ENCODE data around the gene PCMT1.
A peak's percentile ranks its signal among the peaks of the same experiment; 100 is the strongest.
"Not testable (repeated sequence)": the region's sequence is repeated elsewhere in the genome, so short reads cannot be mapped to it uniquely, and the experiment has no call there.

PCMT1 gene

GRCh38 chr6:149820506-149820905, 71.0 kb downstream of the PCMT1 start:
- DNase-seq (ENCODE audit: low read depth in 2 of 2) = no peak

- DNase-seq (ENCODE audit: low read depth in 2 of 2) = no peak
Measured at GRCh38 chr6:149821492-149821891, 72.0 kb downstream of the PCMT1 start.

- DNase-seq (ENCODE audit: low read depth in 2 of 2) = no peak
Measured at GRCh38 chr6:149823013-149823412, 73.5 kb downstream of the PCMT1 start.

GRCh38 chr6:149825292-149825691, 75.8 kb downstream of the PCMT1 start:
- DNase-seq (ENCODE audit: low read depth in 2 of 2) = no peak

GRCh38 chr6:149830731-149831307, 81.3 kb downstream of the PCMT1 start:
- DNase-seq (ENCODE audit: low read depth in 2 of 2) = no peak

GRCh38 chr6:149831308-149831820, 81.8 kb downstream of the PCMT1 start:
- no peak for DNase-seq (ENCODE audit: low read depth in 2 of 2)

- DNase-seq (ENCODE audit: low read depth in 2 of 2) = no peak
Measured at GRCh38 chr6:149833651-149834050, 84.1 kb downstream of the PCMT1 start.

- peak; percentile 32 to 47 for DNase-seq (ENCODE audit: low read depth in 2 of 2)
Measured at GRCh38 chr6:149834513-149835481, 85.3 kb downstream of the PCMT1 start.

GRCh38 chr6:149840345-149841075, 91.0 kb downstream of the PCMT1 start:
- DNase-seq (ENCODE audit: low read depth in 2 of 2) = no peak

- DNase-seq (ENCODE audit: low read depth in 2 of 2) = no peak
Measured at GRCh38 chr6:149842331-149842730, 92.8 kb downstream of the PCMT1 start.

- no peak for DNase-seq (ENCODE audit: low read depth in 2 of 2)
Measured at GRCh38 chr6:149843051-149843633, 93.6 kb downstream of the PCMT1 start.

GRCh38 chr6:149844036-149844435, 94.5 kb downstream of the PCMT1 start:
- DNase-seq (ENCODE audit: low read depth in 2 of 2) = not testable (repeated sequence)

- no peak for DNase-seq (ENCODE audit: low read depth in 2 of 2)
Measured at GRCh38 chr6:149844480-149844879, 94.9 kb downstream of the PCMT1 start.

GRCh38 chr6:149845549-149845948, 96.0 kb downstream of the PCMT1 start:
- DNase-seq (ENCODE audit: low read depth in 2 of 2) = no peak

- DNase-seq (ENCODE audit: low read depth in 2 of 2) = no peak
Measured at GRCh38 chr6:149846321-149846720, 96.8 kb downstream of the PCMT1 start.

- DNase-seq (ENCODE audit: low read depth in 2 of 2) = no peak
Measured at GRCh38 chr6:149847939-149848267, 98.4 kb downstream of the PCMT1 start.

- not testable (repeated sequence) for DNase-seq (ENCODE audit: low read depth in 2 of 2)
Measured at GRCh38 chr6:149848343-149848742, 98.8 kb downstream of the PCMT1 start.

- DNase-seq (ENCODE audit: low read depth in 2 of 2) = no peak
Measured at GRCh38 chr6:149851461-149852110, 102.0 kb downstream of the PCMT1 start.

GRCh38 chr6:149852180-149852579, 102.6 kb downstream of the PCMT1 start:
- no peak for DNase-seq (ENCODE audit: low read depth in 2 of 2)

- no peak for DNase-seq (ENCODE audit: low read depth in 2 of 2)
Measured at GRCh38 chr6:149852881-149853280, 103.3 kb downstream of the PCMT1 start.

GRCh38 chr6:149854017-149854416, 104.5 kb downstream of the PCMT1 start:
- not testable (repeated sequence) for DNase-seq (ENCODE audit: low read depth in 2 of 2)
